MCF 10A (cell line): ENCODE data around the gene LIN9. TPM values are rescaled to one million over a fixed set of nuclear protein-coding genes. Genes with fewer than 3 reads are reported as not detected.
"Not testable (repeated sequence)": the region's sequence is repeated elsewhere in the genome, so short reads cannot be mapped to it uniquely, and the experiment has no call there.

Experiments
- BruUV-seq: library from RNA; stranded (reverse); fragments of 400-500 nt; replicated peaks from 2 replicates; lab custom pipeline; 2021; lab: Mats Ljungman, UMichigan
- CTCF ChIA-PET: fragments of 300-600 bp; sonication (Branson Sonifier 250); formaldehyde crosslinking; extraction: SDS; loops from one replicate; lab custom pipeline; 2021; ENCODE audit warnings: antibody characterized with exemption, inconsistent platforms; lab: Yijun Ruan, JAX
- POLR2A ChIA-PET: fragments of 300-600, 350-650 bp; sonication (Branson Sonifier 250); formaldehyde crosslinking; extraction: SDS; loops from one replicate; lab custom pipeline; 2020; ENCODE audit warnings: antibody characterized with exemption, inconsistent platforms; lab: Yijun Ruan, JAX
- DNase-seq: peaks from one replicate; pipeline ENCODE4 v3.0.0-alpha.2; 2018; ENCODE audit not compliant: unreplicated experiment
- H3K27ac Mint-ChIP-seq: one replicate; pipeline ENCODE4 v1.8.0; 2022; ENCODE audit warnings: mild to moderate bottlenecking, low read depth, mixed read lengths; ENCODE audit not compliant: unreplicated experiment
- H3K27me3 Mint-ChIP-seq: one replicate; pipeline ENCODE4 v1.8.0; 2022; ENCODE audit warnings: mixed read lengths; ENCODE audit not compliant: insufficient read depth, unreplicated experiment
- H3K36me3 Mint-ChIP-seq: one replicate; pipeline ENCODE4 v1.8.0; 2022; ENCODE audit warnings: mild to moderate bottlenecking, moderate library complexity, mixed read lengths; ENCODE audit not compliant: insufficient read depth, unreplicated experiment
- H3K4me1 Mint-ChIP-seq: one replicate; pipeline ENCODE4 v1.8.0; 2022; ENCODE audit warnings: mixed read lengths; ENCODE audit not compliant: insufficient read depth, unreplicated experiment
- H3K4me3 Mint-ChIP-seq: one replicate; pipeline ENCODE4 v1.8.0; 2022; ENCODE audit warnings: mild to moderate bottlenecking, moderate library complexity, mixed read lengths; ENCODE audit not compliant: unreplicated experiment
- H3K9me3 Mint-ChIP-seq: one replicate; pipeline ENCODE4 v1.8.0; 2022; ENCODE audit warnings: mixed read lengths; ENCODE audit not compliant: unreplicated experiment
- CTCF ChIP-seq: fragments of 200-600 bp; IDR thresholded peaks from one replicate; pipeline ENCODE4 v1.8.0; 2022; ENCODE audit warnings: antibody characterized with exemption, mild to moderate bottlenecking; ENCODE audit not compliant: unreplicated experiment
- intact Hi-C: fragments of 100-400 bp; cut with micrococcal nuclease; formaldehyde crosslinking; loops from 2 replicates; pipeline ENCODE4 v1.14.1; 2022
- total RNA-seq: library from RNA; stranded (reverse); gene quantifications from 2 replicates; pipeline ENCODE4 v1.2.3, GENCODE V29; 2022

LIN9 gene
- total RNA-seq, 1 experiment from 2014 or later = 10.4 TPM

- H3K4me1 Mint-ChIP-seq = no peaks in the 10 kb centered on the region
- peaks cover 27% of the 10 kb centered on the region for H3K36me3 Mint-ChIP-seq
- intact Hi-C loops = no loop called here
- TF ChIP-seq CTCF = no peak
- no peak overlapping the region for H3K4me3 Mint-ChIP-seq
- CTCF ChIA-PET = interaction anchor here (0.7 kb wide), 3 partner anchors 92 to 717 kb away, joined by 3 to 5 read pairs (median 3); no protein-coding TSS in a partner anchor
- POLR2A ChIA-PET = interaction anchor here (0.6 to 1.2 kb wide), 5 partner anchors 10 to 108 kb away, joined by 3 to 4 read pairs (median 4); no protein-coding TSS in a partner anchor
- no peaks in the 10 kb centered on the region for H3K9me3 Mint-ChIP-seq
- H3K27ac Mint-ChIP-seq = no peak overlapping the region
- BruUV-seq = no TSS peak
- DNase-seq = no peak
- H3K27me3 Mint-ChIP-seq = no peaks in the 10 kb centered on the region
These were observed 32.0 kb downstream of the LIN9 start for GRCh38 chr1:226276987-226277386.

GRCh38 chr1:226276077-226276682, 32.8 kb downstream of the LIN9 start:
- no peak for TF ChIP-seq CTCF
- Mint-ChIP-seq H3K4me1 (no peaks in the 10 kb centered on the region), H3K27me3 (no peaks in the 10 kb centered on the region), H3K36me3 (peaks cover 29% of the 10 kb centered on the region), H3K4me3 (no peak overlapping the region), H3K27ac (no peak overlapping the region), H3K9me3 (no peaks in the 10 kb centered on the region)
- CTCF ChIA-PET = interaction anchor here (0.7 to 1.7 kb wide), 3 partner anchors 20 to 151 kb away, joined by 3 to 4 read pairs (median 4); no protein-coding TSS in a partner anchor
- intact Hi-C loops = no loop called here
- POLR2A ChIA-PET = interaction anchor here (0.9 kb wide), 1 partner anchor 33 kb away, joined by 4 read pairs; the partner anchor contains the start of gene LIN9
- DNase-seq = no peak
- no TSS peak for BruUV-seq

- no TSS peak for BruUV-seq
These were observed 34.8 kb downstream of the LIN9 start for GRCh38 chr1:226274138-226274537.

GRCh38 chr1:226272233-226272902, 36.6 kb downstream of the LIN9 start:
- intact Hi-C loops, H3K4me3 Mint-ChIP-seq, DNase-seq, BruUV-seq, H3K9me3 Mint-ChIP-seq, H3K27ac Mint-ChIP-seq, H3K27me3 Mint-ChIP-seq: not testable (repeated sequence)
- POLR2A ChIA-PET = interaction anchor here (0.6 to 1.9 kb wide), 3 partner anchors 15 to 36 kb away, joined by 3 to 6 read pairs (median 3); partner anchors contain the start of gene LIN9
- H3K36me3 Mint-ChIP-seq = peaks cover 29% of the 10 kb centered on the region
- peaks cover 23% of the 10 kb centered on the region for H3K4me1 Mint-ChIP-seq
- CTCF ChIA-PET = interaction anchor here (0.6 to 1.0 kb wide), 5 partner anchors 20 to 75 kb away, joined by 3 to 5 read pairs (median 4); no protein-coding TSS in a partner anchor

More at GRCh38 chr1:226274138-226274537, 34.8 kb downstream of the LIN9 start:
- ChIA-PET POLR2A (no interaction called here), CTCF (interaction anchor here (1.5 kb wide), 1 partner anchor 59 kb away, joined by 4 read pairs; no protein-coding TSS in a partner anchor)
- Mint-ChIP-seq H3K4me3 (no peak overlapping the region), H3K4me1 (peaks cover 6% of the 10 kb centered on the region), H3K36me3 (peaks cover 29% of the 10 kb centered on the region), H3K27me3 (no peaks in the 10 kb centered on the region), H3K9me3 (no peaks in the 10 kb centered on the region), H3K27ac (no peak overlapping the region)
- no peak for DNase-seq
- TF ChIP-seq CTCF = no peak
- intact Hi-C loops = no loop called here
